Stimulated activated CD4-positive, alpha-beta T cell treated with anti-CD3 and anti-CD28 coated beads, Interleukin-4, amount 100 ng/mL, for 4 hours (primary cell): ENCODE measurements around the gene TASOR2.
A peak's percentile ranks its signal among the peaks of the same experiment; 100 is the strongest.

Experiments used
- DNase-seq, 2 experiments: peaks; one replicate each; pipeline ENCODE4 v3.0.0-alpha.2; 2020

Gene TASOR2

DNA sequence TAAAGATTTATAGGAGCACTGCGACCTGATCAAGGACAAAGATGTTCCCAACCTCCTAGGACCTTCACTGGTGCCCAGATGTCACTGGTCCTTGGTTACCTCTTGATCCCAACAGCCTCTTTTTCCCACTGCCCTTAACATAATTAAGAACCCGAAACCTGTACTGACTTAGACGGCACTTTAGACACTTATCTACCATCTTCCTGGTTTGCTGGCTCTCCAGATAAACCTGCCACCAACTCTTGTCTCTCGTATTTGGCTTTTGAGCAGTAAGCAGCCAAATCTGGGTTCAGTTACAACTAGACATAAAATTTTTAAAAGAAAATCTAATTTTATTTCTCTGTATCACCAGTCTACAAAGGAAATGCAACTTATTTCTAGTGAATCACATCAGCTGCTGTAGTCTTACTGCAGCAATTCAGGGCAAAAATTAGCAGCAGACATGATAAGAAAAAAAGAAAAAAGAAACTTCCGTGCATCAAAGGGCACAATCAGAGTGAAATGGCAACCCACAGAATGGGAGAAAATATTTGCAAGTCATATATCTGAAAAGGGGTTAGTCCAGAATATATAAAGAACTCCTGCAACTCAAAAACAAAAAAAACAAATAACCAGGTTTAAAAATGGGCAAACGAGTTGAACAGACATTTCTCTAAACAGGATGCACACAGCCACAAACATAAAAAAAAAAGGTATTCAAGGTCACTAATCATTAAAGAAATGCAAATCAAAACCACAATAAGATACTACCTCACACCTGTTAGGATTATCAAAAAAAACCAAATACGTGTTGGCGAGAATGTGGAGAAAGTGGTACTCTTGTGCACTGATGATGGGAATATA lies 27.7 kb upstream of the TASOR2 start:
- DNase-seq: no peak

- DNase-seq: no peak
Measured at GRCh38 chr10:5658871-5659618, 25.6 kb upstream of the TASOR2 start.

- DNase-seq: no peak
Measured at GRCh38 chr10:5659702-5660528, 24.7 kb upstream of the TASOR2 start.

DNA sequence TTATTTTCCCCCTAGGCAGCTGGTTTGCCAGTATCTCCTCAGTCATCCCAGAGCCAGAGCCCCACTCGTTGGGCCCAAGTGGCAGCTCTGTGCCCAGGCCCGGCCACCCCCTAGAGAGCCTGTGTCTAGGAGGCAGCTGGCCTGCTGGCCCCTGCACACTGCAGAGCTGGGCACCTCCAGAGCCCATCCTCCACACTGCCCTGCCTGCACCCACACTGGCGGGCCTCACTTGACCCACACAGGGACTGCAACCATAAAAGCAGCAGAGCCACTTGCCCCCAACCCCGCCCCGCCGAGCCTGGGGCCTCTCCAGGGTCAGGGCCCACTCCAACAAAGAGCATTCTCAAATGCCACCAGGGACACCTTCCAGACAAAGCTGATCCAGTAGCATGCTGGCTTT lies 23.6 kb upstream of the TASOR2 start:
- no peak for DNase-seq

DNA sequence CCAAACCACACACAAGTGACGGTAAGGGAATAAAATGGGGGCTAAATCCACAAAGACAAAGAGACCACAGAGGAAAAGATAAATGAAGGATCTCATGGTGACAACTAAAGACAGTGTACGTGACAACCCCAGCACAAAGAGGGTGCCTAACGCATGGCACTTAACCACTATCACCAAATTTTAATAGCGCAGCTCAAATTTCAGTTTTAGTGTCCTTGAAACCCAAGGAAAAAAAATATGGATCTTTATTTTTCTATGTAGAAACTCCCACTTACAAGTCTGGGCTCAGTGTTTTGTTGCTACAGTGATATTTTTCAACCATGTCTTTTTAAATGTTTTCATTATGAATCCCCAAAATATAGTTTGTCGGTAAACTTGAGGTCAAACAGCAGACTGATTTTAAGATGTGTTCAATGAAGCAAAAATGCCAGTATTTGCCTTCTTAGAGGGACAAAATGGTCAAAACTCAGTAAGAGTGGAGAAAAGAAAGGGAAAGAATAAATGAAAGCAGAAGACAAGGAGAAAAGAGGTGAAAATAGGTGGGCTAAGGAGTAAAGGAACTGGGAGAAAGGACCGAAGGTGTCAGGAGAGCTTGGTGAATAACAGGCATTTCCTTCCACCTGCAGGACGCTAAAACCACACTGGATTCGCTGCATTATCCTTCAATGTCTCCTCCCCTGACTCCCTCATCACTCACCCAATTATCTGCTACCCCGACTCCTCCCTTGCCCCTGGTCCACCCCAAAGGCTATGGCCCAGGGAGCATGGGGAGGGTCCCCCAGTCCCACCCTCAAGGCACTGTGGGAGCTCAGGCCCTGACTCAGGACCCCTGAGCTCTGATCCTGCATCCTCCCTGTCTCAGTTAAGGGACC lies 21.7 kb upstream of the TASOR2 start:
- no peak for DNase-seq

DNA sequence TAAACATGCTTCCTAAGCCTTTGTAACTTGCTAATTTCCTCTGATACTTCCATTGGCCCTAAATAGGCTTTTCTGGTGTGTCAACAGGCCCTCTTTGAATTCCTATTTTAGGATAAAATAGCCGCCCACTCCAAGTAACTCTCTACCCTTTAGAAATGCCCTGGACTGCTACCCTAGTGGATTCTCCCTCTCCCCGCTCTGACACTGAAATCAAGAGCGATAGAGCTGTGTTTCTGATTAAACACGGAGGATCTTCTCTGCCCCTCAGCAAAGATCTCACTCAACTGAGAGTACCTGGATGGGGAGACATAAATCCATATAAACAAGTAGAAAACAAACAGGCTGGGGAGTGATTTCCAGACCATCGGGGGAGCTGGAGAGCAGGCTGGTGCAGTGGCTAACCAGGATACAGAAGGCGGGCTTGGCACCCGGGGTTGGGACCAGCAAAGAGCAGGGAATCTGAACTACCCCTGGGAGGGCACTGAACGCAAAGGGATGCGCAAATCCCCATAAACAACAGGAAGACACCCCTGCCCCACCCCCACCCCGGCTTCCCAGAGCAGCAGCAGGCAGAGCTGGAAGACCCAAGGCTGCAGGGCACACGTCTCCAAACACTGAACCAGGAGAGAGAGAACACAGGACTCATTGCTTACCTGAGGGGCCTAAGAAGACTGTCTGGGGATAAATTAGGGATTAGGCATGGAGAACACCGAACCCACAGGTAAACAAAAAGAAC lies 20.8 kb upstream of the TASOR2 start:
- DNase-seq: no peak

GRCh38 chr10:5665373-5666007 lies 19.1 kb upstream of the TASOR2 start:
- no peak for DNase-seq

GRCh38 chr10:5666008-5666840 lies 18.4 kb upstream of the TASOR2 start, which contains the start of gene ASB13:
TSS of gene ASB13 (minus strand) at chr10:5666595. CDS start at chr10:5666551, 44 bp downstream.
- DNase-seq: peak in 1 of 2 experiments; percentile 46

DNA sequence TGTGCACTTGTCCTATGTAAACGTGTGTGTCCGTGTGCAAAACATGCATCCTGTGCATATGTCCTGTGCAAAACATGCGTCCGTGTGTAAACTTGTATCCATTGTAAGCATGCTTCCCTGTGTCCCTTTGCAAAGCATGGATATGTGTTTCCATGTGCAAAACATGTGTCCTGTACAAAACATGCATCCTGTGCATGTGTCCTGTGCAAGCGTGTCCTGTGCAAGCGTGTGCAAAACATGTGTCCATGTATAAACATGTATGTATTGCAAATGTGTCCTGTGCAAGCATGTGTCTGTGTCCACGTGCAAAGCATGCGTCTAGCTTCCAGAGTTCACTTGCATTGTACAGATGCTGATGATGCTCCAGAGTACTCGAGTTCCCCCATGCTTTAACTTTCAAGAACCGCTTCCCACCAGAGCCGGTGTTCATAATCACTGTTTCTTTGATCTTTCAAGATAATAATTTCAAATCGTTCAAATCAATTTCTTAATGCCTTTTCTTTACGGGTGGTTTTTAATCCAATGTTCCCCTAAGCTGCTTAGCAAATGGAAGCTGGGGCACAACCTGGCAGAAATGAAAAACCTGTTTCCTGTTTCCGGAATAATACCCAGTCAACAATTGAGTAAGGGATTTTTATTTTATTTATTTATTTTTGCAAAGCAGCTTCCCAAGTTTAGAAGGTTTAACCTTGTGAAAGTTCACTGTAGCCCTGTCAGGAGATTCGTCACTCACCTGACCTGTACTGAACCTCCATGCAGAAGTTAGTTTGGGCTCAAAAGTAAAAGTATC lies 17.6 kb upstream of the TASOR2 start:
- DNase-seq: no peak

- no peak for DNase-seq
Measured at GRCh38 chr10:5668429-5668828, 16.2 kb upstream of the TASOR2 start.

DNA sequence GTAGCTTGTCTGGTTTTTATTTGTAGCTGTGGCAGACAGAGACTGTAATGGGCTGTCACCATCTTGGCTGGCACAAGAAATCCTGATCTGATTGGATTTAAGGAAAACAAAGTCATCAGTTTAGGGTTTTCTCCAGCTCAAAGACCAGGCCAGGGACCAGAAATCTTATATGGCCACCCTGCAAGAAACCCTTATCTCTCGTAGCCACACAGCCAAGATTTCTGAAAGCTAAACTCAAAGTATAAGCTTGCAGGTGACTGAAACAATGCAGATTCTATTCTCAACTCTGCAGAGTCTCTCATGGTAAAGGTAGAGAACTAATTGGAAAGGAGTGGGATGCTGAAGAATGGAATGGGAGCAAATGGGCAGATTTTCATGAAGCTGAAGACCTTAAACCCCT lies 15.0 kb upstream of the TASOR2 start:
- DNase-seq: no peak

- no peak for DNase-seq
Measured at GRCh38 chr10:5670662-5671375, 13.8 kb upstream of the TASOR2 start.

GRCh38 chr10:5678397-5679036 lies 6.1 kb upstream of the TASOR2 start:
- DNase-seq: no peak

GRCh38 chr10:5679037-5679435 lies 5.6 kb upstream of the TASOR2 start:
- no peak for DNase-seq

GRCh38 chr10:5679606-5680005 lies 5.0 kb upstream of the TASOR2 start:
- DNase-seq: no peak

DNA sequence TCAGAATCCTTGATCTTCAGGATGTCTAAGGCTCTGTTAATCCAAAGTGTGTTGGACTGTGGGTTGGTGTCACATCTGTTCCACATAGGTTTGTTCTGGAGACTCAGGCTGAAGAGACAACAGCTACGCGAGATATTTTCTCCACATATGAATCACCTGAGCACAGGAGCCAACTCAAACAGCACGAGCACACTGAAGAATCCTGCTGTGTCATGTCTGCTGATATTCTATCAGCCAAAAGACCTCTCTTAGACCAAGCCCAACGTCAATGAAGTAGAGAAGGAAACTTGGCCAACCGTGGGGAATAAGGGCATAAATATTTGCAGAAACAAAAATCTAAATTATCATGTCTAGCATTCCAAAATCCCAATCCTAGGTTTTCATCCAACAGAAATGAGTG lies 2.7 kb upstream of the TASOR2 start:
- DNase-seq: no peak

DNA sequence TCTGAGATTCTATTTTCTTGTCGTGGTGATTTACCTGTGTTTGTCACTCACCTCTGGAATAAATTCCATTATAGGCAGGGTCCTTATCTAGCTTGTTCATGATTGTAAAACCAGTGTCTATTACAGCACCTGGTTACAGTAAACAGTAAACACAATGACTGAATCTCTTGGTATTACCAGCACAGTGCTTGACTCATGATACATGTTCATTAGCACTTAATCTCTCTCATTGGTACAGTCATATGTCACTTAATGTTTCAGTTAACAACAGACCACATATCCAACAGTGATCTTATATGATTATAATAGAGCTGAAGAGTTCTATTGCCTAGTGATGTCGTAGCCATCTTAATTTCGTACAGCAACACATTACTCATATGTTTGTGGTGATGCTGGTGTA lies 1.6 kb upstream of the TASOR2 start:
- DNase-seq: no peak
